WTC11 (cell line): ENCODE measurements around the gene OR14K1. TPM values are rescaled to one million over a fixed set of nuclear protein-coding genes. Genes with fewer than 3 reads are reported as not detected.

Source experiments
- ATAC-seq: fragments of 200-7000 bp; cut with Tn5 transposase; 2 replicates; pipeline ENCODE4 v1.10.0; 2021; ENCODE audit warnings: mild to moderate bottlenecking, moderate library complexity
- Bru-seq: library from RNA; stranded (reverse); fragments of 400-500 nt; gene quantifications from one replicate; lab custom pipeline; 2021; lab: Mats Ljungman, UMichigan
- CTCF ChIA-PET: fragments of 300-600 bp; sonication (Branson Sonifier 250); formaldehyde crosslinking; loops from one replicate; lab custom pipeline; 2021; ENCODE audit warnings: antibody characterized with exemption; lab: Charles Lee
- POLR2A ChIA-PET: fragments of 350-600 bp; sonication (Branson Sonifier 250); formaldehyde crosslinking; loops from one replicate; lab custom pipeline; 2021; ENCODE audit warnings: antibody characterized with exemption; lab: Charles Lee
- DNase-seq: peaks from one replicate; pipeline ENCODE4 v3.0.0; 2021; ENCODE audit warnings: low spot score
- H3K27ac Mint-ChIP-seq: 2 replicates; pipeline ENCODE4 v1.8.0; 2021; ENCODE audit warnings: mixed read lengths
- H3K27me3 Mint-ChIP-seq: 2 replicates; pipeline ENCODE4 v1.8.0; 2021; ENCODE audit warnings: low read depth, mild to moderate bottlenecking, moderate library complexity, mixed read lengths
- H3K36me3 Mint-ChIP-seq: 2 replicates; pipeline ENCODE4 v1.8.0; 2021; ENCODE audit warnings: mixed read lengths
- H3K4me1 Mint-ChIP-seq: 2 replicates; pipeline ENCODE4 v1.8.0; 2022; ENCODE audit warnings: mixed read lengths
- H3K4me3 Mint-ChIP-seq: 2 replicates; pipeline ENCODE4 v1.8.0; 2021; ENCODE audit warnings: mild to moderate bottlenecking, moderate library complexity, mixed read lengths
- H3K9me3 Mint-ChIP-seq: 2 replicates; pipeline ENCODE4 v1.8.0; 2021; ENCODE audit warnings: mixed read lengths
- AFF4 ChIP-seq: sonication (generic); formaldehyde crosslinking; IDR thresholded peaks from 2 replicates; pipeline ENCODE4 v1.8.1; 2023; ENCODE audit warnings: mild to moderate bottlenecking, missing genetic modification reagents, borderline replicate concordance
- AR ChIP-seq: fragments of 250-450 bp; sonication (Bioruptor Pico); IDR thresholded peaks from 2 replicates; pipeline ENCODE4 v1.9.0; 2021; ENCODE audit warnings: mild to moderate bottlenecking
- ARID4B ChIP-seq: sonication (generic); formaldehyde crosslinking; IDR thresholded peaks from 2 replicates; pipeline ENCODE4 v1.8.0; 2023; ENCODE audit warnings: missing genetic modification reagents, mild to moderate bottlenecking, borderline replicate concordance
- ELF4 ChIP-seq: sonication (generic); formaldehyde crosslinking; IDR thresholded peaks from 2 replicates; pipeline ENCODE4 v1.8.1; 2022; ENCODE audit warnings: low read depth, mild to moderate bottlenecking, moderate library complexity, missing genetic modification reagents
- EMX1 ChIP-seq: fragments of 250-450 bp; sonication (Bioruptor Pico); IDR thresholded peaks from 2 replicates; pipeline ENCODE4 v1.8.0; 2021; ENCODE audit warnings: mild to moderate bottlenecking
- FOXP1 ChIP-seq: sonication (generic); formaldehyde crosslinking; IDR thresholded peaks from 2 replicates; pipeline ENCODE4 v1.8.0; 2022; ENCODE audit warnings: missing genetic modification reagents, mild to moderate bottlenecking, moderate library complexity, borderline replicate concordance
- PREB ChIP-seq: sonication (generic); formaldehyde crosslinking; IDR thresholded peaks from 2 replicates; pipeline ENCODE4 v1.8.1; 2022; ENCODE audit warnings: mild to moderate bottlenecking, missing genetic modification reagents, moderate library complexity, borderline replicate concordance
- RELA ChIP-seq: sonication (generic); formaldehyde crosslinking; IDR thresholded peaks from 2 replicates; pipeline ENCODE4 v1.8.1; 2022; ENCODE audit warnings: missing genetic modification reagents, mild to moderate bottlenecking, borderline replicate concordance
- SMAD4 ChIP-seq: sonication (generic); formaldehyde crosslinking; IDR thresholded peaks from 2 replicates; pipeline ENCODE4 v1.8.0; 2022; ENCODE audit warnings: mild to moderate bottlenecking, missing genetic modification reagents
- SP1 ChIP-seq: sonication (generic); formaldehyde crosslinking; conservative IDR thresholded peaks from 2 replicates; pipeline ENCODE4 v1.8.1; 2022; ENCODE audit warnings: missing genetic modification reagents
- ZNF219 ChIP-seq: sonication (generic); formaldehyde crosslinking; IDR thresholded peaks from 2 replicates; pipeline ENCODE4 v1.8.0; 2023; ENCODE audit warnings: missing genetic modification reagents, mild to moderate bottlenecking, borderline replicate concordance
- ZNF232 ChIP-seq: sonication (generic); formaldehyde crosslinking; IDR thresholded peaks from 2 replicates; pipeline ENCODE4 v1.8.0; 2022; ENCODE audit warnings: mild to moderate bottlenecking, missing genetic modification reagents
- ZNF263 ChIP-seq: sonication (generic); formaldehyde crosslinking; IDR thresholded peaks from 2 replicates; pipeline ENCODE4 v1.8.1; 2022; ENCODE audit warnings: low read depth, mild to moderate bottlenecking, moderate library complexity, missing genetic modification reagents
- ZNF281 ChIP-seq: sonication (generic); formaldehyde crosslinking; IDR thresholded peaks from 2 replicates; pipeline ENCODE4 v1.8.0; 2023; ENCODE audit warnings: mild to moderate bottlenecking, missing genetic modification reagents
- ZNF423 ChIP-seq: fragments of 250-450 bp; sonication (Bioruptor Pico); IDR thresholded peaks from 2 replicates; pipeline ENCODE4 v2.1.2; 2022; ENCODE audit warnings: mild to moderate bottlenecking, moderate library complexity
- ZNF425 ChIP-seq: fragments of 250-450 bp; sonication (Bioruptor Pico); conservative IDR thresholded peaks from 2 replicates; pipeline ENCODE4 v1.9.0; 2021; ENCODE audit warnings: mild to moderate bottlenecking
- ZNF671 ChIP-seq: fragments of 250-450 bp; sonication (Bioruptor Pico); IDR thresholded peaks from 2 replicates; pipeline ENCODE4 v1.8.0; 2021; ENCODE audit warnings: mild to moderate bottlenecking
- long read RNA-seq, 3 experiments: library from RNA in 1 of 3; library from capped mRNA in 1 of 3; library from polyadenylated mRNA in 1 of 3; unstranded in 2 of 3; stranded (forward) in 1 of 3; transcript quantifications; one replicate each; pipeline ENCODE4 v2.0.0, GENCODE V29; 2021
- total RNA-seq: library from RNA; stranded (reverse); gene quantifications from 3 replicates; pipeline ENCODE4 v1.2.3, GENCODE V29; 2021

OR14K1 gene
- total RNA-seq (not detected in 3 replicates), Bru-seq, nascent RNA (percentile 19 among the genes with signal in this experiment)
- long read RNA-seq, experiment 1 = 0 reads
- long read RNA-seq, experiment 2 = 0 reads
- long read RNA-seq, experiment 3 = 0 reads

- Mint-ChIP-seq H3K27ac (no peak within 1 kb of the TSS), H3K9me3 (peaks cover 46% of the 10 kb centered on the region), H3K36me3 (peaks cover 6% of the 10 kb centered on the region), H3K4me1 (no peaks in the 10 kb centered on the region), H3K4me3 (no peak within 1 kb of the TSS), H3K27me3 (no peaks in the 10 kb centered on the region)
- TF ChIP-seq ELF4 (no peak), EMX1 (CRISPR knock-in tag) (no peak), FOXP1 (CRISPR knock-in tag) (no peak), ZNF423 (CRISPR knock-in tag) (no peak), ZNF232 (CRISPR knock-in tag) (no peak), ZNF425 (no peak)
- POLR2A ChIA-PET = no interaction called here
- no peak for DNase-seq
- CTCF ChIA-PET = no interaction called here
- ATAC-seq = no peak
Measured at GRCh38 chr1:247738315-247738714, at the start of gene OR14K1. Gene OR14K1, plus strand, starts transcription at chr1:247738615. Its CDS starts 0 bp downstream, at chr1:247738615.

GRCh38 chr1:247701338-247701737 is 37.1 kb upstream of the OR14K1 start:
- Mint-ChIP-seq H3K9me3 (peaks cover 77% of the 10 kb centered on the region), H3K4me1 (no peaks in the 10 kb centered on the region), H3K27me3 (peaks cover 5% of the 10 kb centered on the region; the same call in 1 of the 2 replicates), H3K4me3 (no peak overlapping the region), H3K27ac (no peak overlapping the region), H3K36me3 (peaks cover 5% of the 10 kb centered on the region)
- DNase-seq (no peak), ATAC-seq (no peak)
- CTCF ChIA-PET = no interaction called here
- POLR2A ChIA-PET = no interaction called here
- TF ChIP-seq EMX1 (CRISPR knock-in tag) = no peak
- no peak for TF ChIP-seq ZNF219
- no peak for TF ChIP-seq AR (CRISPR knock-in tag)
- no peak for TF ChIP-seq ZNF671 (CRISPR knock-in tag)
- TF ChIP-seq SP1 (CRISPR knock-in tag) = no peak
- TF ChIP-seq RELA (CRISPR knock-in tag) = no peak
- TF ChIP-seq PREB (CRISPR knock-in tag) = no peak
- no peak for TF ChIP-seq AFF4 (CRISPR knock-in tag)
- no peak for TF ChIP-seq ZNF281
- no peak for TF ChIP-seq SMAD4 (CRISPR knock-in tag)
- no peak for TF ChIP-seq ARID4B (CRISPR knock-in tag)
- no peak for TF ChIP-seq ZNF263 (CRISPR knock-in tag)
